Measurements from ENCODE around the gene RASGRF1.

The RASGRF1 gene

DNA sequence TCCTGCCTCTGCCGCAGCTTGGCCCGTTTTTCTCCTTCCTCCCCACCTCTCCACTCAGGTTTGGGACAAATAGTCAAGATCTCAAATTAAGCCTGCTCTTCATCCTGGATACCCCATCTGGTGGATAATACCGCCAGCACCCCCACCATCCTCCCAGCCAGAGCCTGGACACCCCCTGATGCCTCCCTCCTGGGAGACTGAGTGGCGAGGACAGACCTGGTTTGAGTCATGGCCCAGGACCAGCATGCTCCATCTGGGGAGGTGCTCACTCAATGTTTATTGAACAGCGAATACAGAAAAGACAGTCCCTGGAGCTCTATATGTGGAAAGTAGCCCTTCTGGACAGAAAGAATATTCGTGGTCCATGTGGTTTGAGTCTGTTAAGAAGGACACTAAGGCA, 169.1 kb downstream of the RASGRF1 start:
- TF ChIP-seq, protein P1, sequence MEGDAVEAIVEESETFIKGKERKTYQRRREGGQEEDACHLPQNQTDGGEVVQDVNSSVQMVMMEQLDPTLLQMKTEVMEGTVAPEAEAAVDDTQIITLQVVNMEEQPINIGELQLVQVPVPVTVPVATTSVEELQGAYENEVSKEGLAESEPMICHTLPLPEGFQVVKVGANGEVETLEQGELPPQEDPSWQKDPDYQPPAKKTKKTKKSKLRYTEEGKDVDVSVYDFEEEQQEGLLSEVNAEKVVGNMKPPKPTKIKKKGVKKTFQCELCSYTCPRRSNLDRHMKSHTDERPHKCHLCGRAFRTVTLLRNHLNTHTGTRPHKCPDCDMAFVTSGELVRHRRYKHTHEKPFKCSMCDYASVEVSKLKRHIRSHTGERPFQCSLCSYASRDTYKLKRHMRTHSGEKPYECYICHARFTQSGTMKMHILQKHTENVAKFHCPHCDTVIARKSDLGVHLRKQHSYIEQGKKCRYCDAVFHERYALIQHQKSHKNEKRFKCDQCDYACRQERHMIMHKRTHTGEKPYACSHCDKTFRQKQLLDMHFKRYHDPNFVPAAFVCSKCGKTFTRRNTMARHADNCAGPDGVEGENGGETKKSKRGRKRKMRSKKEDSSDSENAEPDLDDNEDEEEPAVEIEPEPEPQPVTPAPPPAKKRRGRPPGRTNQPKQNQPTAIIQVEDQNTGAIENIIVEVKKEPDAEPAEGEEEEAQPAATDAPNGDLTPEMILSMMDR (IDR thresholded peaks at IDR 0.05; ENCODE audit: insufficient read depth, low read depth, low read length, missing control alignments): no peak
- no peak for DNase-seq (ENCODE audit: low read depth)
- H3K4me3 ChIP-seq (ENCODE audit: low read depth, low read length): no peak overlapping the region

DNA sequence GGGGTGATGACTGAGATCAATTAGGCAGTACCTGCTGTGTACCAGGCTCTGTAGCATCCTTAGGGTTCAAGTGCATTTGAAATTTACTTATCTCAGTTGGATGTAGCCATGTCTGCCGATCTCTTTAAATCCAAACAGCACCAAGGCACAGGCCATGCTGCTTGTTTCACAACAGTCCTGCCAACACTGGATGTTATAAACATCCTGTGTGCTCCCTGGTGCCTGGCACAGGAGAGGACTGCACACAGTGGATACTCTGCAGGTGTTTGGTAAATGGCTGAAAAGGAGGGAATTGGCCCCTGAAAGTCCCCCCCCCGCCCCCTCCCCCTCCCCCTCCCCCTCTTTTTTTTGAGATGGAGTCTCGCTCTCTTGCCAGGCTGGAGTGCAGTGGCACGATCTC, 172.7 kb downstream of the RASGRF1 start:
- DNase-seq (ENCODE audit: low read depth): no peak
- no peak overlapping the region for H3K4me3 ChIP-seq (ENCODE audit: low read depth, low read length)
- TF ChIP-seq, protein P1 (IDR thresholded peaks at IDR 0.05; ENCODE audit: insufficient read depth, low read depth, low read length, missing control alignments): no peak

DNA sequence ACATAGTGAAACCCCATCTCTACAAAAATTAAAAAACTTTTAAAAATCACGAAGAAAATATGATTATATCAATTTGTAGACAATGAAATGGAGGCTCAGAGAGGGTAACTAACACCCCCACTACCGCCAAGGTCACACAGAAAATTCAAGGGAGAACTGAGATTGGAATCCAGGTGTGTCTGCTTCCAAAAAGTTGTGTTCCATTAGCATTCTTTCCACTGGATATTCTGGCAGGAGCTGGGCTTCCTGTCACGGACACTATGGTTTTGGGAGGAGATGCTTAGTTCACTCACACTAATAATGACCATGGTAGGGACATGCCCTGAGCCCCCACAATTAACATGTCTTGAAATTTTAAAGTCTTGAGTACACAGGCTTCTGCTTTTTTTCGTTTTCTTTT, 174.5 kb downstream of the RASGRF1 start:
- TF ChIP-seq, protein P1 (IDR thresholded peaks at IDR 0.05; ENCODE audit: insufficient read depth, low read depth, low read length, missing control alignments): no peak
- no peak overlapping the region for H3K4me3 ChIP-seq (ENCODE audit: low read depth, low read length)
- no peak for DNase-seq (ENCODE audit: low read depth)

DNA sequence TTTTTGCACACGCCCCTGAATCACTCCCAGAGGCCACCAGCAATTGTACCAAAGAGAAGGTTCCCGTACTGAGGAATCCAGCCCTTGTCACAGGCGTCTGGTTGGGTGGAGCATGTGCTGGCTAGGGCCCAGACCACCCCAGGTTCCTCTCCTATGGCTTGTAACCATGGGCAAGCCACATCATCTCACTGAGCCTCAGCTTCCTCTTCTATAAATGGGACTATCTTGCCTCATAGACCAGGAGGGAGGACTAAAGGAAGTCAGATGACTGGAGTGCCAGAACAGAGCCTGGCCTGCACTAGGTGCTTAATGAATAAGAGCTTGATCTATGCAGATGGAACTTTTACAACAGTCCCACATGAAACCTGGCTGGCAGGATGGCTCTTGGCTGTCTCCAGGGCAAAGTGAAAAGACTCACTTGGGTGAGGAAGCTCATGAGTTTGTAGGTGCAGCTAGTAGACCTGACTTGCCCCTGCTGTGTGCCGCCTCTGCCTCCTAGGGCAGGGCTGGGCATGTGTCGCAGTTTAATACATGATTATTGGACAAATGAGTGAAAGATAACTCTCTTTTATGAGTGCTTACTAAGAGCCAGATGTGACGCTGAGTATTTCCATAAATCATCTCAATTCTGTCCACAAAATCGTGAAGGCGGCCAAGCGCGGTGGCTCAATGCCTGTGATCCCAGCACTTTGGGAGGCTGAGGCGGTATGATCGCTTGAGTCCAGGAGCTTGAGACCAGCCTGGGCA, 175.1 kb downstream of the RASGRF1 start:
- H3K4me3 ChIP-seq (ENCODE audit: low read depth, low read length): no peak overlapping the region
- TF ChIP-seq, protein P1 (IDR thresholded peaks at IDR 0.05; ENCODE audit: insufficient read depth, low read depth, low read length, missing control alignments): no peak
- no peak for DNase-seq (ENCODE audit: low read depth)

DNA sequence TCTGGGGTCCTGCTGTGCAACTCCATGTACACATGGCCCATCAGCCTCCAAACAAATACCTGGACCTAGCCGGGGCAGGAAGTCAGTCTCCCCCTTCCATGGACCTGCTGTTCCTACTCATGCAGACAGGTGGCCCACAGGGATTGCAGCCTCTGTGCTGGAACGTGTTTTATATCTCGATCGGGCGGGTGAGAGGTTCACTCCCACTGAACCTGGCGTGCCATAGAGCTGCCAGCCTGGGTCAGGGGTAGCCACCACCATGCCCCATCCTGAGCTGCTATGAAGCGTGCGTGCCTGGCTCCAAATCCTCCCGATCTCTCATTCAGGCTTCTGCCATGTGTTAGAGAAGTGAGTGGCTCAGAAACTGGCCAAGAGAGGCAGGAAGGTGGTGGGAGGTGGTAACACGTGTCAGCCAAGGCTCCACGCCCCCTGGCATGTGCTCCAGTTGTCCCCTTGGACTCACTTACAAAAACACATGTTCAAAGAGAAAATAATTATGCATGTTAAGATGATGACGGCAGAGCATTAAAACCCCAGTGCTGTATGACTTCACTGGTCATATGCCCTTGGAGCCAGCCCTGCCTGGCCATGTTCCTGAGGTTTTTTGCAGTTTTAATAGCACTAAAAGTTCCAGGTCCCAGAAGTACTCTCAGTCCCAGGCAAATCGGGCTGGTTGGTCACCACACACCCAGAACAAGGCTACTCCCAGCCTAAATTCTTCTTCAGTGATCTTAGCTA, 176.4 kb downstream of the RASGRF1 start:
- no peak for DNase-seq (ENCODE audit: low read depth)
- no peak overlapping the region for H3K4me3 ChIP-seq (ENCODE audit: low read depth, low read length)
- TF ChIP-seq, protein P1 (IDR thresholded peaks at IDR 0.05; ENCODE audit: insufficient read depth, low read depth, low read length, missing control alignments): peak; percentile 20

DNA sequence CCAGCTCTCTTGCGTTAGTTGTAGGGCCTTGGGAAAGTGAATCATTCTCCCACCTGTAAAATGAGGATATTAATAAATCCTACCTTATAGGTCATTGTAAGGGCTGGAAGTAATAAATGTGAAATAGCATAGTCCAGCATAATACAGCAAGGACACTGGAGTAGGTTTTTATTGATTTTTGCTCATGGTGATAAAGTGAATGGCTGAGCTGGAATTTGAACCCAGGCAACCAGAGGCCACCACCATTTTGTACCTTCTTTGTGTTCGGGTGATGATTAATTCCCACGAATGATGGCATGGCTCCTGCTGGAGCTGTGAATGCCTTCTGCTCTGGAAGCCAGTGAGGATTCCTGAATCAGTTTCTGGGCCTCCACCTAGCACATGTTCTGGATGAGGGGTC, 177.6 kb downstream of the RASGRF1 start:
- TF ChIP-seq, protein P1 (IDR thresholded peaks at IDR 0.05; ENCODE audit: insufficient read depth, low read depth, low read length, missing control alignments): no peak
- DNase-seq (ENCODE audit: low read depth): no peak
- H3K4me3 ChIP-seq (ENCODE audit: low read depth, low read length): no peak overlapping the region
